COLO829 (cell line): ENCODE data around the gene RAMP2.

Experiments
- DNase-seq: peaks from one replicate; pipeline ENCODE4 v3.0.0; 2012; ENCODE audit warnings: low spot score

RAMP2 gene

GRCh38 chr17:42795061-42795460 is 34.0 kb downstream of the RAMP2 start:
- no peak for DNase-seq

GRCh38 chr17:42795465-42795864 is 34.4 kb downstream of the RAMP2 start:
- DNase-seq = no peak

- DNase-seq = no peak
Observed at GRCh38 chr17:42796066-42796758, 35.2 kb downstream of the RAMP2 start.

DNA sequence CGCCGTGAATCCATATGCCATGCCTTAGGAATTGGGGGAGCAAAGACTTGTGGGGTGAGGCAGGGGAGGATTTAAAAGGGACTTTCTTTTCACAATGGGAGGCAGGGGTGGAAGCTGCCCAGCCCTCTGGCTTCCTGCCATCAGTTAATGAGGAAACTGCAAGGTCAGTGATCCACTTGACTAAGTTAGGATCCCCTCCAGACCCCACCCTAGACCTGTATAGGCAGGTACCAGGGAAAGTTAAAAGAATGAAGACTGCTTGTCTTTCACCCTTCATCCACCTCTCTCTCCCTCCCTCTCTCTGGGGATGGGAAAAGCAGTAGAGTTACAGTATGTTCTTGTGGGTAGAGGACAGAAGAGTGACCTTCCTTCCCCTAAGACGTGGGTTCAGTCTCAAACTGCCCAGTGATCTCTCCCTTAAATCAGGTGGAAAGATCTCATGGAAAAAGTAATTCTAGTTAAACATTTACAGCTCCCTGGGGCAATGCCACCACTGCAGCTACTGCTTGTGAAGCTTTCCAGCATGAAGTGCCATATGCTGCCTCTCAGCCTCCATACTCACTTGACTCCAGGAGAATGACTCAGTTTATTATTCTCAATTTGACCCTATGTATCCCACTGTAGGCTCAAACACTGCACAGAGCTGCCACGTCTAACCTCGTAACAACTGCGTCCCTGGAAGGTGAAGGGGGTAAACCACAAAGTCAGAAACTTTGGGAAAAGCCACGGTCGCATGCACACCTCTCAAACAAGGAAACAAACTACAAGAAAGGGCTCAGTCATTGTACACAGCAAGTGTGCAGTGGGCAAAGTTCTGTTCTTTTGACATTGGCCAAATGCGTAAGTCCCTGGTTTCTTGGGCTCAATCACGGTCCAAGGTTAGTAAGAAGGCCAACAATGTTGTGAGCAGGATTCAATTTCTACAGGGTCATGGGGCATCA is 36.3 kb downstream of the RAMP2 start:
- no peak for DNase-seq

GRCh38 chr17:42798011-42798382 is 37.0 kb downstream of the RAMP2 start:
- DNase-seq = no peak

- peak; percentile 77 for DNase-seq
Observed at GRCh38 chr17:42798383-42799380, 37.7 kb downstream of the RAMP2 start, which contains the start of the genes CNTD1 and COA3. Gene CNTD1 (plus strand): TSS chr17:42798861. CDS start chr17:42799068, 207 bp downstream. Gene COA3 (minus strand): TSS chr17:42798704. CDS start chr17:42798681, 23 bp downstream.

GRCh38 chr17:42803074-42803883 is 42.3 kb downstream of the RAMP2 start:
- DNase-seq = no peak

- peak; percentile 49 for DNase-seq
Observed at GRCh38 chr17:42804918-42805367, 43.9 kb downstream of the RAMP2 start.

GRCh38 chr17:42806249-42806648 is 45.2 kb downstream of the RAMP2 start:
- DNase-seq = no peak

DNA sequence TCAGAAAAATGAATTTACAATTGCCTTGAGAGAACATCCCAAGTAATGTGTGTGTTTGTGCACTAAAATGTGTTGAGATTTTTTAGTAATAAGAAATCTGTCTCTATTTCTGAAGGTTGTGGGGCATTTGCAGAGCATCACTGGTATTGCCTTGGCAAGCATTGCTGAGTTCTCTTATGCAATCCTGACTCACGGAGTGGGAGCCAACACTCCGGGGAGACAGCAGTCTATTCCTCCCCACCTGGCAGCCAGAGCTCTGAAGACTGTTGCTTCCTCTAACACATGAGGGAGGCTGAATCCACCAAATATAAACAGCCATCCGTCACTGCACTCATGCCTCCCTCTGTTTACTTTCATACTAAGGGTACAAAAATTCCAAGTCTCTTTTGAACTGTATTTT is 48.2 kb downstream of the RAMP2 start:
- DNase-seq = no peak
